GM12872 (cell line): ENCODE measurements around the gene LRR1.

Source experiments
- TF ChIP-seq, protein P1 (sequence below): IDR thresholded peaks from 3 replicates; pipeline ENCODE4 v1.5.1; 2011; ENCODE audit warnings: low read depth, mild to moderate bottlenecking, low read length, moderate library complexity; ENCODE audit not compliant: insufficient read depth

Gene LRR1

DNA sequence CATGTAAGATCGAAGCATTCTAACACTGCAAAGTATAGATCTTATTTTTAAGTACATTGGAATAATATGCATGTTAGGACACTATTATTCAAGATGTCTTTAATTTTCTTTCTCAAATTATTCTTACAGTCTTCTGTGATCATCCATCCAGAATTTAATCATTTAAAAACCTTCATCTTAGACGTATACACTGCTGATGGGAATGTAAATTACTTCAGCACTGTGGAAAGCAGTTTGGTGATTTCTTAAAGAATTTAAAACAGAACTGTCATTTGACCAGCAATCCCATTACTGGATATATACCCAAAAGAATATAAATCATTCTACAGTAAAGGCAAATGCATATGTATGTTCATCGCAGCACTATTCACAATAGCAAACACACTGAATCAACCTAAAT lies 9.4 kb upstream of the LRR1 start:
- TF ChIP-seq, protein P1, sequence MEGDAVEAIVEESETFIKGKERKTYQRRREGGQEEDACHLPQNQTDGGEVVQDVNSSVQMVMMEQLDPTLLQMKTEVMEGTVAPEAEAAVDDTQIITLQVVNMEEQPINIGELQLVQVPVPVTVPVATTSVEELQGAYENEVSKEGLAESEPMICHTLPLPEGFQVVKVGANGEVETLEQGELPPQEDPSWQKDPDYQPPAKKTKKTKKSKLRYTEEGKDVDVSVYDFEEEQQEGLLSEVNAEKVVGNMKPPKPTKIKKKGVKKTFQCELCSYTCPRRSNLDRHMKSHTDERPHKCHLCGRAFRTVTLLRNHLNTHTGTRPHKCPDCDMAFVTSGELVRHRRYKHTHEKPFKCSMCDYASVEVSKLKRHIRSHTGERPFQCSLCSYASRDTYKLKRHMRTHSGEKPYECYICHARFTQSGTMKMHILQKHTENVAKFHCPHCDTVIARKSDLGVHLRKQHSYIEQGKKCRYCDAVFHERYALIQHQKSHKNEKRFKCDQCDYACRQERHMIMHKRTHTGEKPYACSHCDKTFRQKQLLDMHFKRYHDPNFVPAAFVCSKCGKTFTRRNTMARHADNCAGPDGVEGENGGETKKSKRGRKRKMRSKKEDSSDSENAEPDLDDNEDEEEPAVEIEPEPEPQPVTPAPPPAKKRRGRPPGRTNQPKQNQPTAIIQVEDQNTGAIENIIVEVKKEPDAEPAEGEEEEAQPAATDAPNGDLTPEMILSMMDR: no peak

DNA sequence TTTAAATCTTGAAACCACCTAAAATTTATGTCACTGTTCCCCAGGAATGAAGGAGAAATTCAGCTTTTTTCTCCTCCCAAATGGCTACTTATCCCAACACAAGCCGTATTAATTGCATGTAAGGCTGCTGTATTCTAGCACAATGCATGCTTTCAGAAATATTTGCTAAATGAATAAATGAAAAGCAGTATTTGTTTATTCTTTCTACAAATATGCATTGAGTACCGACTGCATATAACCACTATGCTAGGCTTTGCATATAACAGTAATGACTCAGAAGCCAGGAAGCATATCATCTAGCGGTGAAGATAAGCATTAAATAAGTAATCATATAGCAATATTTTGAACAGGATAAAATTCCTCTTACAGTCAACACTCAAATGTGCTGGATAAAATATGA lies 5.7 kb upstream of the LRR1 start:
- TF ChIP-seq, protein P1: no peak

DNA sequence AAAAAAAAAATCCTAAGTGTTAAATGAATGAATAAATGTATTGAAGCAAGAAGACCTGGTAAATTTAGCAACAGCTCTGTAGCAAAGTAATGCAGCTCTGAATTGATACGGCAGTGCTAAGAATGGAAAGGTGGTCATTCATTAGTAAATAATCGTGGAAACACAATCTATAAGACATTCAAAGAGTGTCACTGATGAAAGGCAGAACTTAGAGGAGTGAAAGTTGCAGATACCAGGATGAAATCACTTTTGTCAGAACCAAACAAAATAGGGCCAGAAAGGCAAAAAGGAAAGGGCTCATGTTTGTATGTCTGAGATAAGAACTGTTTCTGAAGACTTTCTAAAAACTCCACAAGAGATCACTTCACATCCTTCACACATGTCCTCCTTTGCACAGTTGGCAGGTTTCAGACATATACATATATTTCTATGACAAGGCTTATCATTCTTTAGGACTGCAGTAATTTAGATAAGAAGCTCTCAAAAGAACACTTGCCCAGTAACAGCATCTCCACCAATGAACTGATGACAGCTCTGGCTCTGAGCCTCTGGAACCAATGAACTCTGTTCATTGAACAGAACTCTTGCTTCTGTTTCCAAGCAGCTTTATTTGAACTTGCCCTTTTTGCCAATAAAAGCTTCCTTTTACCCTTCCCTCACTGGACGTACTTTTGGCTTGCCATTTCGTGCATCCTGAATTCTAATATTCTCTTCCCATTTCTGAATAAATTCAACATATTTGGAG lies 4.2 kb upstream of the LRR1 start:
- TF ChIP-seq, protein P1: no peak

DNA sequence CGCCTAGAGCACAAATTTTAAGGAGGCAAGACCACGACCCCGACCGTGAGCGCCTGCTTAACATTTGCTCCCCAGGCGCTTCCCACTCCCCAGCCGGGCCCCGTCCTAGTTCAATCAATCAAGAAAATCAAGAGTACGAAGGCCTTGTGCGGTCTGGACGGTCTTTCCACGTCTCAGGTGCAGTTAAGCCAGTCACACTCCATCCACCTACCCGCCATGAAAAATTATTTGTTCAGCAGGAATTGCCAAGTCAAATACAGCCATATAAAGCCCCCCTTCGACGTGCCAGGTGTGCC lies 603 bp upstream of the LRR1 start:
- TF ChIP-seq, protein P1: no peak

DNA sequence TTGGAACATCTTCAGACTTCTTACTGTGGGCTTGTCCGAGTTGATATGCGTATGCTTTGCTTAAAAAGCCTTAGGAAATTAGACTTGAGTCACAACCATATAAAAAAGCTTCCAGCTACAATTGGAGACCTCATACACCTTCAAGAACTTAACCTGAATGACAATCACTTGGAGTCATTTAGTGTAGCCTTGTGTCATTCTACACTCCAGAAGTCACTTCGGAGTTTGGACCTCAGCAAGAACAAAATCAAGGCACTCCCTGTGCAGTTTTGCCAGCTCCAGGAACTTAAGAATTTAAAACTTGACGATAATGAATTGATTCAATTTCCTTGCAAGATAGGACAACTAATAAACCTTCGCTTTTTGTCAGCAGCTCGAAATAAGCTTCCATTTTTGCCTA lies 8.8 kb downstream of the LRR1 start:
- TF ChIP-seq, protein P1: no peak

DNA sequence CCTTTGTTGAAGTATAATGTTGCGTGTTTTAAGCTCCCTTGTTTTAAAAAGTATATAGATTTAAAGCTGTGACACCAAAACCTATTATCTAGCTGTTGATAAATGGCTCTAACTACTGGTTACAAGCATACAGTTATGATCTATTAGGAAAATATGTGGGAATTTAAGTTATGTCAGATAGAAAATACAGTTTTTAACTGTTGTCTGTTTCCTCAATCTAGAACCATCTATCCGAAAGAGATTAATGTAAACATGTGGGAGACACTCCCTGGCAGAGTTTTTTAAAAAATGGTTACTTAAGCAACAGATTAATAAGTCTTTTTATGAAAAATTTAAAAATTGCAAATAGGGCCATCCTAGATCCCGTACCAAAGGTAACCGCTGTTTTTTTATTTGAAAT lies 13.5 kb downstream of the LRR1 start:
- TF ChIP-seq, protein P1: no peak

DNA sequence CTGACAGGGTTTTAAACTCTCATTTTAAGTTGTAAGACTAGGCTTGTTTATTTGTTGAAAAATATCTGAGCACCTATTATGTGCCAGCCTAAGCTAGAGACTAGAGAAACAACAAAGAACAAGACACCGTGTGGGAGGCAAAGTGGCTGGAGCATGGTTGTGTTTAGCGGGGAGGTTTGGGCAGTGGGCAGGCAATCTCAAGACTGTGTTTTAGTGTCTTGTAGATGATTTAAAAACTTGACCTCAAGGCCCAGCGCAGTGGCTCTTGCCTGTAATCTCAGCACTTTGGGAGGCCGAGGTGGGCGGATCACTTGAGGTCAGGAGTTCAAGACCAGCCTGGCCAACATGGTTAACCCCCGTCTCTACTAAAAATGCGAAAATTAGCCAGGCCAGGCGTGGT lies 13.9 kb downstream of the LRR1 start:
- TF ChIP-seq, protein P1: no peak
